H9 (cell line): ENCODE results near the gene NIPAL1. TPM values are rescaled to one million over a fixed set of nuclear protein-coding genes. Genes with fewer than 3 reads are reported as not detected.

Source experiments
- DNase-seq: peaks from one replicate; pipeline ENCODE4 v3.0.0-alpha.2; 2017
- H2AFZ ChIP-seq: one replicate; pipeline ENCODE4 v1.6.1; 2013; ENCODE audit warnings: mild to moderate bottlenecking, low read length, control low read depth, moderate library complexity
- H2AK5ac ChIP-seq: 2 replicates; pipeline ENCODE4 v1.6.1; 2013; ENCODE audit warnings: low read length, control low read depth, mixed read lengths; ENCODE audit not compliant: insufficient read length
- H2BK120ac ChIP-seq: one replicate; pipeline ENCODE4 v1.6.1; 2013; ENCODE audit warnings: low read depth, mild to moderate bottlenecking, low read length, control low read depth, inconsistent platforms; ENCODE audit not compliant: poor library complexity, severe bottlenecking
- H2BK12ac ChIP-seq: 2 replicates; pipeline ENCODE4 v1.6.1; 2013; ENCODE audit warnings: low read length, control low read depth, mixed read lengths, low read depth; ENCODE audit not compliant: insufficient read length
- H2BK15ac ChIP-seq: 2 replicates; pipeline ENCODE4 v1.6.1; 2013; ENCODE audit warnings: low read depth, low read length, control low read depth
- H2BK20ac ChIP-seq: one replicate; pipeline ENCODE4 v1.6.1; 2013; ENCODE audit warnings: low read depth, mild to moderate bottlenecking, low read length, control low read depth, inconsistent platforms; ENCODE audit not compliant: poor library complexity, severe bottlenecking
- H2BK5ac ChIP-seq: 2 replicates; pipeline ENCODE4 v1.6.1; 2013; ENCODE audit warnings: low read length, control low read depth, mixed read lengths; ENCODE audit not compliant: insufficient read length
- H3K14ac ChIP-seq: 2 replicates; pipeline ENCODE4 v1.6.1; 2013; ENCODE audit warnings: low read length, control low read depth; ENCODE audit not compliant: insufficient read depth
- H3K18ac ChIP-seq: 2 replicates; pipeline ENCODE4 v1.6.1; 2013; ENCODE audit warnings: low read depth, mild to moderate bottlenecking, mixed read lengths, low read length, control low read depth; ENCODE audit not compliant: insufficient read length
- H3K23ac ChIP-seq: 2 replicates; pipeline ENCODE4 v1.6.1; 2013; ENCODE audit warnings: low read length, control low read depth, mixed read lengths, low read depth; ENCODE audit not compliant: insufficient read length
- H3K23me2 ChIP-seq: 2 replicates; pipeline ENCODE4 v1.6.1; 2013; ENCODE audit warnings: low read depth, mild to moderate bottlenecking, mixed read lengths, low read length, control low read depth; ENCODE audit not compliant: insufficient read length, poor library complexity, severe bottlenecking
- H3K27ac ChIP-seq: 2 replicates; pipeline ENCODE4 v1.5.1; 2013; ENCODE audit warnings: low read length, control low read depth, mixed read lengths, low read depth; ENCODE audit not compliant: insufficient read length
- H3K27me3 ChIP-seq: 2 replicates; pipeline ENCODE4 v1.6.1; 2013; ENCODE audit warnings: low read length, control low read depth, inconsistent platforms; ENCODE audit not compliant: insufficient read depth
- H3K4ac ChIP-seq: 2 replicates; pipeline ENCODE4 v1.6.1; 2013; ENCODE audit warnings: low read depth, mild to moderate bottlenecking, control low read depth, inconsistent platforms, low read length, moderate library complexity
- H3K4me1 ChIP-seq: 2 replicates; pipeline ENCODE4 v1.6.1; 2013; ENCODE audit warnings: low read length, control low read depth, inconsistent platforms; ENCODE audit not compliant: insufficient read depth
- H3K4me2 ChIP-seq: 2 replicates; pipeline ENCODE4 v1.6.1; 2013; ENCODE audit warnings: low read length, control low read depth, mixed read lengths; ENCODE audit not compliant: insufficient read length, insufficient read depth
- H3K56ac ChIP-seq: 2 replicates; pipeline ENCODE4 v1.6.1; 2013; ENCODE audit warnings: low read depth, mild to moderate bottlenecking, mixed read lengths, low read length, control low read depth; ENCODE audit not compliant: insufficient read length
- H3K79me1 ChIP-seq: 2 replicates; pipeline ENCODE4 v1.6.1; 2013; ENCODE audit warnings: low read depth, mild to moderate bottlenecking, moderate library complexity, low read length, control low read depth, inconsistent platforms; ENCODE audit not compliant: insufficient read depth, poor library complexity, severe bottlenecking
- H3K79me2 ChIP-seq: 2 replicates; pipeline ENCODE4 v1.6.1; 2013; ENCODE audit warnings: low read length, control low read depth, inconsistent platforms; ENCODE audit not compliant: insufficient read depth
- H3K9ac ChIP-seq: 2 replicates; pipeline ENCODE4 v1.6.1; 2013; ENCODE audit warnings: low read length, control low read depth, mixed read lengths; ENCODE audit not compliant: insufficient read length; ENCODE audit errors: extremely low read depth
- H3K9me3 ChIP-seq: one replicate; pipeline ENCODE4 v1.6.1; 2013; ENCODE audit warnings: low read depth, low read length, inconsistent platforms; ENCODE audit not compliant: control insufficient read depth
- H3T11ph ChIP-seq: one replicate; pipeline ENCODE4 v1.6.1; 2013; ENCODE audit warnings: mild to moderate bottlenecking, low read length, control low read depth, inconsistent platforms
- H4K20me1 ChIP-seq: one replicate; pipeline ENCODE4 v1.6.1; 2013; ENCODE audit not compliant: control insufficient read depth, insufficient read length, insufficient read depth
- H4K5ac ChIP-seq: 2 replicates; pipeline ENCODE4 v1.6.1; 2013; ENCODE audit warnings: low read depth, mild to moderate bottlenecking, mixed read lengths, low read length, control low read depth; ENCODE audit not compliant: insufficient read length
- H4K8ac ChIP-seq: replicated peaks from 2 replicates; pipeline ENCODE4 v1.6.1; 2013; ENCODE audit warnings: low read length, control low read depth, mixed read lengths, low read depth; ENCODE audit not compliant: insufficient read length
- H4K91ac ChIP-seq: 2 replicates; pipeline ENCODE4 v1.6.1; 2013; ENCODE audit warnings: low read depth, mild to moderate bottlenecking, moderate library complexity, mixed read lengths, low read length, control low read depth; ENCODE audit not compliant: insufficient read length
- H3K27ac Mint-ChIP-seq, 3 experiments: 2 replicates in 2 of 3; 3 replicates in 1 of 3; pipeline ENCODE4 v1.8.0; 2020 to 2021; ENCODE audit warnings: mixed read lengths in 3 of 3, mild to moderate bottlenecking in 1 of 3, moderate library complexity in 1 of 3
- H3K27me3 Mint-ChIP-seq: 2 replicates; pipeline ENCODE4 v1.8.0; 2021; ENCODE audit warnings: low read depth, mild to moderate bottlenecking, moderate library complexity, mixed read lengths
- H3K36me3 Mint-ChIP-seq, 3 experiments: 2 replicates in 2 of 3; 3 replicates in 1 of 3; pipeline ENCODE4 v1.8.0; 2020 to 2021; ENCODE audit warnings: low read depth in 3 of 3, mixed read lengths in 3 of 3; ENCODE audit not compliant: insufficient read depth in 1 of 3
- H3K4me1 Mint-ChIP-seq, 2 experiments: 2 replicates each; pipeline ENCODE4 v1.8.0; 2020; ENCODE audit warnings: mixed read lengths in 2 of 2
- H3K4me3 Mint-ChIP-seq, 2 experiments: 2 replicates in 1 of 2; 3 replicates in 1 of 2; pipeline ENCODE4 v1.8.0; 2020 to 2021; ENCODE audit warnings: mild to moderate bottlenecking in 2 of 2, mixed read lengths in 2 of 2, moderate library complexity in 1 of 2
- H3K9me3 Mint-ChIP-seq, 2 experiments: 2 replicates in 1 of 2; 3 replicates in 1 of 2; pipeline ENCODE4 v1.8.0; 2020; ENCODE audit warnings: mild to moderate bottlenecking in 2 of 2, mixed read lengths in 2 of 2, moderate library complexity in 1 of 2
- WGBS: extraction: QIAGEN DNeasy Blood & Tissue Kit; methylation state at CpG from one replicate; pipeline ENCODE4 v1.1.7; 2013; ENCODE audit warnings: missing lambda C conversion rate, low lambda C conversion rate, mixed read lengths; ENCODE audit not compliant: insufficient read length; ENCODE audit errors: extremely low coverage; 5-methylcytosine and 5-hydroxymethylcytosine counted together
- total RNA-seq: library from RNA; stranded (reverse); gene quantifications from 2 replicates; pipeline ENCODE4 v1.2.1, GENCODE V29; 2021
- TF ChIP-seq, protein P1 (sequence below): fragments of 200-600 bp; sonication (generic); conservative IDR thresholded peaks from 3 replicates; pipeline ENCODE4 v1.8.0; 2021; ENCODE audit warnings: antibody characterized with exemption, mild to moderate bottlenecking

NIPAL1 gene
- total RNA-seq, 1 experiment from 2014 or later = 16.9 TPM

- Histone ChIP-seq H3K56ac (no peak overlapping the region), H3K79me2 (no peaks in the 10 kb centered on the region), H2BK5ac (no peak overlapping the region), H3K4me1 (no peaks in the 10 kb centered on the region; the same call in 1 of the 2 replicates), H3K79me1 (no peaks in the 10 kb centered on the region), H3K23ac (no peak overlapping the region), H4K5ac (no peak overlapping the region), H2BK120ac (no peak overlapping the region), H3K9me3 (no peaks in the 10 kb centered on the region), H4K8ac (no peak overlapping the region), H3K14ac (no peak overlapping the region), H2BK12ac (no peak overlapping the region), H2AK5ac (no peak overlapping the region), H3K9ac (no peak overlapping the region), H2BK20ac (no peak overlapping the region), H2BK15ac (no peak overlapping the region), H3K4me2 (no peak overlapping the region), H3K23me2 (no peaks in the 10 kb centered on the region), H4K91ac (no peak overlapping the region), H3K27me3 (no peaks in the 10 kb centered on the region), H3K27ac (no peak overlapping the region), H3T11ph (no peak overlapping the region), H2AFZ (no peak overlapping the region), H3K18ac (no peak overlapping the region), H3K4ac (no peak overlapping the region), H4K20me1 (no peaks in the 10 kb centered on the region)
- H3K4me3 Mint-ChIP-seq = no peak overlapping the region
- TF ChIP-seq, protein P1, sequence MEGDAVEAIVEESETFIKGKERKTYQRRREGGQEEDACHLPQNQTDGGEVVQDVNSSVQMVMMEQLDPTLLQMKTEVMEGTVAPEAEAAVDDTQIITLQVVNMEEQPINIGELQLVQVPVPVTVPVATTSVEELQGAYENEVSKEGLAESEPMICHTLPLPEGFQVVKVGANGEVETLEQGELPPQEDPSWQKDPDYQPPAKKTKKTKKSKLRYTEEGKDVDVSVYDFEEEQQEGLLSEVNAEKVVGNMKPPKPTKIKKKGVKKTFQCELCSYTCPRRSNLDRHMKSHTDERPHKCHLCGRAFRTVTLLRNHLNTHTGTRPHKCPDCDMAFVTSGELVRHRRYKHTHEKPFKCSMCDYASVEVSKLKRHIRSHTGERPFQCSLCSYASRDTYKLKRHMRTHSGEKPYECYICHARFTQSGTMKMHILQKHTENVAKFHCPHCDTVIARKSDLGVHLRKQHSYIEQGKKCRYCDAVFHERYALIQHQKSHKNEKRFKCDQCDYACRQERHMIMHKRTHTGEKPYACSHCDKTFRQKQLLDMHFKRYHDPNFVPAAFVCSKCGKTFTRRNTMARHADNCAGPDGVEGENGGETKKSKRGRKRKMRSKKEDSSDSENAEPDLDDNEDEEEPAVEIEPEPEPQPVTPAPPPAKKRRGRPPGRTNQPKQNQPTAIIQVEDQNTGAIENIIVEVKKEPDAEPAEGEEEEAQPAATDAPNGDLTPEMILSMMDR = no peak
- DNase-seq = no peak
- peaks cover 7 to 9% of the 10 kb centered on the region in 2 experiments for H3K4me1 Mint-ChIP-seq
- no peaks in the 10 kb centered on the region for H3K9me3 Mint-ChIP-seq
- peaks cover 4 to 39% (median 27%) of the 10 kb centered on the region in 3 experiments for H3K36me3 Mint-ChIP-seq
- no peaks in the 10 kb centered on the region for H3K27me3 Mint-ChIP-seq
- no CpG with 5 or more reads among the region's 2 CpGs for WGBS
- no peak overlapping the region; a peak in 1 of 7 replicates for H3K27ac Mint-ChIP-seq
Measured at GRCh38 chr4:48037117-48037462, 20.5 kb downstream of the NIPAL1 start.
